ENCODE measurements around the gene C1orf232. TPM values are rescaled to one million over a fixed set of nuclear protein-coding genes. Genes with fewer than 3 reads are reported as not detected.
A peak's percentile ranks its signal among the peaks of the same experiment; 100 is the strongest.

Gene C1orf232
- total RNA-seq, 1 experiment from 2014 or later, result not detected

DNA sequence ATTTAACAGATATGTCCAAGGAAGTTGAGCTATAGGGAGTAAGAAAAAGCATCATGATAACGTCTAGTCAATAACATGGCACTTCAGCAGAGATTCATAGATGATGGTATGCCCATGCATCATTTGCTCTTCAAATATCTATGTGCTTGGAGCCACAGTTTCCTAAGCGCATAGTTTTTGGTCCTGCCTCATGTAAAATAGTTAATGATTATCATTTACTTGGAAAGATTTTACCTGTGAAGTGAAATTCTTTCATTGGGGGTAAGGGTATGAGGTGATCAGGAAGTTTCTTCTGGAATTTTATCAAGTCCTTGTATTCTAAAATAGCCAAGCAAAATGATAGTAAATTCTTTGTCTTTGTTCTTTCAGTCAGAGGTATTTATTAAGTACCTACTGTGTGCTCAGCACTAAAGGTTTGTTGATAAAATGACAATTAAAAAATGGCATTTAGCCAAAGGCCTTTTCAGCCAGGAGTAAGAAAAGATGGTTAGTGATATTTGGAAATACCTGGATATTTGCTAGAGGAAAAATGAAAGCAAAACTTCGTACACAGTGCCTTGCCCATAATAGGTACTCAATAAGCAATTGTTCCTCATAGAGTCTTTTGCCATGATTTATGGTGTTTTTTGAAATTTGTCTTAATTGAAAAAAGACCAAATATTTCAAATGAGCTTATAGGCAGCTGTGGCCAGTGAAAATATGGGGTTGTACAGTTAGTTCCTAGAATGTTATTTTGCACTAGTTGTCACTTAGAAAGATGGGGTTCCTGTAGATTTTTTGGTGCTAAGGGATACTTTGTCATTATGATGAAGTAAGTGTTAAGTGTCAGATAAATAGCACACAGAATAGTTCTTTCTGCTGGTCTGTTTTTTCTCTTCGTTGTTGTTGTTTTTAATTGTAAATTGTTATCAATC is 44.1 kb downstream of the C1orf232 start:
- no peak for DNase-seq (ENCODE audit: low read depth)

DNA sequence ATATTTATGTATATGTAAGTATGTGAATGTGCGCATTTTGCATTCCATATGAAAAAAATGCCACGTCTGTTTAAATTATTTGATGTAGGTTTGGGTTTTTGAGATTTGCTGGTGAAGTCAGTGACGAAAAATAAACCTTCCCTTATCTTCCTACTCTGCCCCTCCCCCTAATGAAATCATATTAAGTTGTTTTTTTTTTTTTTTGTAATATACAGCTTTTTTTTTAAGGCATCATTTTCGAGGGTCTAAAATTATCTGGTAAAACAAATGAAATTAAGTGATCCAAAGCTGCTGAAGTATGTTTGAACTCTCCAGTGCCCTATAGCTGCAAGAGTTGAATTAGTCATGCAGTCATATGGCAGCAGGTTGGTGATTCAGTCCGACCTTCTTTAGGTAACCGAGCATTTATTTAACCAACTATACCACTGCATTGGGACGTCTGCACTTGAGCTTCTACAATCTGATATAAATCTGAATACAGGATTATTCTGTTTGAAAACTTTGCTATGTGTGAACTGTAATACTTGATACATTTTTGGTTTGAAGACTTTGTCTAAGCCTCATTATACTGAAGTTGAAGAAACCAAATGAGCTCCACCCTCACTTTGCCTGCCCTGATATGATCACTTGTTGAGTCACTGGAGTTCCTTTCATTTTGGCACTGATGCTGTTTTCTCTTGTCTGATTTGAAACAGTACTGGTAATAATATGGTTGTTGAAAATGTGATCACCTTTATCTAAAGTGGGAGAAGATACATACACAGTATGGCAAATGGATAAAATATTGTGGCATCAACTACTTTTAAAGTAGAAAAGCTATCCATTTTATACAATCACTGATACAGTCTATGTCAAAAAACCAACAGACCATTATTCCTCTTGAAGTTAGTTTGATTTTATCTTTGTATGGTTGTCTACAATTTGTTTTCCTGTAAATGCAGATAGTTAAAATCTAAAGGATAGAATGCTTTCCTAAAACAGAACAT is 45.5 kb downstream of the C1orf232 start:
- DNase-seq (ENCODE audit: low read depth), result peak; percentile 78

DNA sequence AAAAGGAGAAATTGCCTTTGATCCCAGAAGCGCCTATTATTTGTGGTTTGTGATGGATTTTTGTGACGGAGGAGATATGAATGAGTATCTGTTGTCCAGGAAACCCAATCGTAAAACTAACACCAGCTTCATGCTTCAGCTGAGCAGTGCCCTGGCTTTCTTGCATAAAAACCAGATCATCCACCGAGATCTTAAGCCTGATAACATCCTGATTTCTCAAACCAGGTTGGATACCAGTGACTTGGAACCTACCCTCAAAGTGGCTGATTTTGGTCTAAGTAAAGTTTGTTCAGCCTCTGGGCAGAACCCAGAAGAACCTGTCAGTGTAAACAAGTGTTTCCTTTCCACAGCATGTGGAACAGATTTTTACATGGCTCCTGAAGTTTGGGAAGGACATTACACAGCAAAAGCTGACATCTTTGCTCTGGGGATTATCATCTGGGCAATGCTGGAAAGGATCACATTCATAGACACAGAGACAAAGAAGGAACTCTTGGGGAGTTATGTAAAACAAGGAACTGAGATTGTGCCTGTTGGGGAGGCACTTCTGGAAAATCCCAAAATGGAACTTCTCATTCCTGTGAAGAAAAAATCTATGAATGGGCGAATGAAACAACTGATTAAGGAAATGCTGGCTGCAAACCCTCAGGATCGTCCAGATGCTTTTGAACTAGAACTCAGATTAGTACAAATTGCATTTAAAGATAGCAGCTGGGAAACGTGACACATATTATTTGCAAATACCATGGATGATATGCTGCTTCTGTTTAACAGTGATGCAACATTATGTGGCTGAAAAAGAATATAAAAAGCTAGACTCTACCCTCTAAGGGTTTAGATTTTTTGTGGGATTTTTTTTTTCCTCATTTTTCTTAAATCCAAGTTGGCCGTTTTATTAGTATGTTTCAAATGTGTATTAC is 46.6 kb downstream of the C1orf232 start:
- peak; percentile 41 for DNase-seq (ENCODE audit: low read depth)

GRCh38 chr1:26119892-26120608 is 48.7 kb downstream of the C1orf232 start:
- DNase-seq (ENCODE audit: low read depth), result no peak

- no peak for DNase-seq (ENCODE audit: low read depth)
Measured at GRCh38 chr1:26114165-26114927, 54.4 kb downstream of the C1orf232 start.

Other genes with a start within 250 kb of the C1orf232 start
- gene PAFAH2, start 170.9 kb downstream of the C1orf232 start, total RNA-seq (2014; rRNA removed; shearing (Covaris generic)), result 7.7 and 9.0 TPM in 2 replicates
- 0.06 and 0.15 TPM in 2 replicates for gene EXTL1, start 147.2 kb downstream of the C1orf232 start, total RNA-seq (2014; rRNA removed; shearing (Covaris generic))
- 0.18 TPM in 1 of 2 replicates, not detected in the other for gene SLC30A2, start 122.8 kb downstream of the C1orf232 start, total RNA-seq (2014; rRNA removed; shearing (Covaris generic))
- not detected in 2 replicates for gene TRIM63, start 101.3 kb downstream of the C1orf232 start, total RNA-seq (2014; rRNA removed; shearing (Covaris generic))
- gene PDIK1L, start 57.1 kb downstream of the C1orf232 start, total RNA-seq (2014; rRNA removed; shearing (Covaris generic)), result 9.4 and 12.2 TPM in 2 replicates
- 0.51 TPM in 1 of 2 replicates, not detected in the other for gene FAM110D, start 9.9 kb downstream of the C1orf232 start, total RNA-seq (2014; rRNA removed; shearing (Covaris generic))
- 14.5 and 39.7 TPM in 2 replicates for gene ZNF593, start 945 bp upstream of the C1orf232 start, total RNA-seq (2014; rRNA removed; shearing (Covaris generic))
- gene ZNF593OS, start 2.9 kb upstream of the C1orf232 start, total RNA-seq (2014; rRNA removed; shearing (Covaris generic)), result not detected in 2 replicates
- gene CNKSR1, start 8.5 kb upstream of the C1orf232 start, total RNA-seq (2014; rRNA removed; shearing (Covaris generic)), result 1.3 TPM in 2 replicates
- not detected in 2 replicates for gene CATSPER4, start 21.6 kb upstream of the C1orf232 start, total RNA-seq (2014; rRNA removed; shearing (Covaris generic))
- gene CEP85, start 65.2 kb upstream of the C1orf232 start, total RNA-seq (2014; rRNA removed; shearing (Covaris generic)), result 27.4 and 34.5 TPM in 2 replicates
- gene SH3BGRL3, start 111.1 kb upstream of the C1orf232 start, total RNA-seq (2014; rRNA removed; shearing (Covaris generic)), result 50.6 and 66.8 TPM in 2 replicates
- gene UBXN11, start 137.7 kb upstream of the C1orf232 start, total RNA-seq (2014; rRNA removed; shearing (Covaris generic)), result 6.0 and 9.0 TPM in 2 replicates
- not detected in 2 replicates for gene CD52, start 149.0 kb upstream of the C1orf232 start, total RNA-seq (2014; rRNA removed; shearing (Covaris generic))
- 0.34 and 0.51 TPM in 2 replicates for gene CRYBG2, start 185.2 kb upstream of the C1orf232 start, total RNA-seq (2014; rRNA removed; shearing (Covaris generic))
- gene ZNF683, start 203.8 kb upstream of the C1orf232 start, total RNA-seq (2014; rRNA removed; shearing (Covaris generic)), result not detected in 2 replicates
- 0.86 TPM in 1 of 2 replicates, not detected in the other for gene LIN28A, start 241.9 kb upstream of the C1orf232 start, total RNA-seq (2014; rRNA removed; shearing (Covaris generic))

Data from Daoy (cell line).